ENCODE measurements around the gene PDCD1.

Gene PDCD1

DNA sequence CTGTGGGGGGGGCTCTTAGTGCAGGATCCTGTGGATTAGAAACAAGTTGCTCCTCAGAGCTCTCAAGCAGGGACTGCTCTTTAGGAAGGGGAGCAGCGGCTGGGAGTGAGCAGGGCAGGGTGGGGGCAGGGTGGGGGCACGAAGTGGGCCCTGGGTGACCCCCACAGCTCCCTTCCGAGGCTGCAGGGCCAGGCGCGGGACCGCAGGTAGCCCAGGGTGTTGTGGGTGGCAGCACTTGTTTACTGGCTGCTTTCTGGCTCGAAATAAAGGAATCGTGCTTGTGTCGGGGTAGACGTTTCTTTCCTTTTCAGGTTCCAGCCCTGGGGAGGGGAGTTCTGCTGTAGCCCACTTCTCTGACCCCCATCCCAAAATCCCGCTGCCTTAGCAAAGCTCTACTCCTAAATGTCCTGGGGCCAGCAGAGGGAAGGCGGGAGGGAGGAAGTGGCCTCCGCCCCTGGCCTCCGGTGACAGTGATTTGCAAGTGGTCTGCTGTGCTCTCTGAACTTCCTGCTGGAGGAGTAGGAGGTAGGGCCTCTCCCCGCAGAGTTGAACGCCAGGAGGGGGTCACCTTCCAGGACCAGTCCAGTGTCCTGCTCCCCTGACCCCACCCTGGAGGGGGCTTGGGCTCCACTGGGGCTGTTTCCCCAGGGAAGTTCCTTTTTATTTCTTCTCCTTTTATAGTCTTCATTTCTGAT lies 41.4 kb downstream of the PDCD1 start:
- ChIA-PET CTCF (interaction anchor here (0.7 to 1.5 kb wide), 3 partner anchors 13 to 62 kb away, joined by 3 to 5 read pairs (median 4); no protein-coding TSS in a partner anchor), POLR2A (interaction anchor here (0.7 kb wide), 1 partner anchor 13 kb away, joined by 3 read pairs; no protein-coding TSS in a partner anchor)
- peak; percentile 50 for DNase-seq (ENCODE audit: extremely low spot score)
- TF ChIP-seq CTCF (IDR thresholded peaks at IDR 0.05; ENCODE audit: control extremely low read depth, extremely low read depth, low read depth, missing control alignments) = no peak

DNA sequence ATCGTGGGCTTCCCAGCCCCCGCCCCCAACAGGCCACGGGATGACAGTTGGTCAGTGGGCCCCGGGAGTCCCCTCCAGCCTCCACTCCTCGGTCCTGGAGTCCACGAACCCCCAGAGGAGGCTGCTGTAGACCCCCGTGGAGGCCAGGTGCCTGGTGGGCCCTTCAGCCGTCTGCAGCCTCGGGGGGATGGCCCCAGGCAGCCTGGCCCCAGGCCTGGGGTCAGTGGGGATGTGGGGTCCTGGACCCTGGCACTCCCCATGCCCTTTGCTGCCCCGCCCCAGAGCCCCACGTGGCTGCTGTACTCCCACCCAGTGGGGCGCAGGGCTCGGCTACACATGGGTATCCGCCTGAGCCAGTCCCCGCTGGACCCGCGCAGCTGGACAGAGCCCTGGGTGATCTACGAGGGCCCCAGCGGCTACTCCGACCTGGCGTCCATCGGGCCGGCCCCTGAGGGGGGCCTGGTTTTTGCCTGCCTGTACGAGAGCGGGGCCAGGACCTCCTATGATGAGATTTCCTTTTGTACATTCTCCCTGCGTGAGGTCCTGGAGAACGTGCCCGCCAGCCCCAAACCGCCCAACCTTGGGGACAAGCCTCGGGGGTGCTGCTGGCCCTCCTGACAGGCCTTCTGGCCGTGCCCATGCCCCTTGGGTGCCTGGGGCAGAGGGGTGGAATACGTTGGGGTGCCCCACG lies 42.1 kb downstream of the PDCD1 start:
- CTCF ChIA-PET = interaction anchor here (1.2 to 1.5 kb wide), 2 partner anchors 12 to 63 kb away, joined by 4 to 5 read pairs; no protein-coding TSS in a partner anchor
- POLR2A ChIA-PET = no interaction called here
- TF ChIP-seq CTCF (IDR thresholded peaks at IDR 0.05; ENCODE audit: control extremely low read depth, extremely low read depth, low read depth, missing control alignments) = no peak
- no peak for DNase-seq (ENCODE audit: extremely low spot score)

DNA sequence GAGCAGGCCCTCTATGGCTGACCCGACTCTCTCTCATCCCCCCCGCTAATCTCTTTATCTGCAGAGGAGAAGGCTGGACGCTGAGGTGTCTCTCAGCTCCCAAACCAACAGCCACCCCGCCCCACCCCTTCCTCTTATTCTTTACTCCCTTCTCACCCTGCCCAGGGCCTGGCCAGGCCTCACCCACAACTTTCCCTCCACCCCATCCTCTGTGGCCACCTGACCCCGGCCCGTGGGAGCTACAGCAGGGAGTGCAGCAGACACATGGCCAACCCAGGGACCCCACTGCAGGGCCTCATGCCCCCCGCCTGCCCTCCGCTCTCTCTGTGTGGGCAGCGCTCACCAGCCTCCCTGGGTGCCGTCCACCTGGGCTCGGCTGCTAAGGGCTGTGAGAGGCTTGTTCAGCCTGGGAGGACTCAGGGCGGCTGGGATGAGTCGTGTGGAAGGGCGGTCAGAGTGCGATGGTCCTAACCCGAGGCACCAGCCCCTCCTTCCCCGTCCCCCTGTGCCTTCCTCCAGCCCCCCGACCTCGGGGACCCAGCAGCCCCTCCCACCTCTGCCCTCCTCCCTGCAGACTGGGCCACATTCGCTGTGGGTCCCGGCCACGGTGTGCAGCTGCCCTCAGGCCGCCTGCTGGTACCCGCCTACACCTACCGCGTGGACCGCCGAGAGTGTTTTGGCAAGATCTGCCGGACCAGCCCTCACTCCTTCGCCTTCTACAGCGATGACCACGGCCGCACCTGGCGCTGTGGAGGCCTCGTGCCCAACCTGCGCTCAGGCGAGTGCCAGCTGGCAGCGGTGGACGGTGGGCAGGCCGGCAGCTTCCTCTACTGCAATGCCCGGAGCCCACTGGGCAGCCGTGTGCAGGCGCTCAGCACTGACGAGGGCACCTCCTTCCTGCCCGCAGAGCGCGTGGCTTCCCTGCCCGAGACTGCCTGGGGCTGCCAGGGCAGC lies 42.9 kb downstream of the PDCD1 start:
- ChIA-PET POLR2A (no interaction called here), CTCF (no interaction called here)
- no peak for TF ChIP-seq CTCF (IDR thresholded peaks at IDR 0.05; ENCODE audit: control extremely low read depth, extremely low read depth, low read depth, missing control alignments)
- peak; percentile 15 for DNase-seq (ENCODE audit: extremely low spot score)

DNA sequence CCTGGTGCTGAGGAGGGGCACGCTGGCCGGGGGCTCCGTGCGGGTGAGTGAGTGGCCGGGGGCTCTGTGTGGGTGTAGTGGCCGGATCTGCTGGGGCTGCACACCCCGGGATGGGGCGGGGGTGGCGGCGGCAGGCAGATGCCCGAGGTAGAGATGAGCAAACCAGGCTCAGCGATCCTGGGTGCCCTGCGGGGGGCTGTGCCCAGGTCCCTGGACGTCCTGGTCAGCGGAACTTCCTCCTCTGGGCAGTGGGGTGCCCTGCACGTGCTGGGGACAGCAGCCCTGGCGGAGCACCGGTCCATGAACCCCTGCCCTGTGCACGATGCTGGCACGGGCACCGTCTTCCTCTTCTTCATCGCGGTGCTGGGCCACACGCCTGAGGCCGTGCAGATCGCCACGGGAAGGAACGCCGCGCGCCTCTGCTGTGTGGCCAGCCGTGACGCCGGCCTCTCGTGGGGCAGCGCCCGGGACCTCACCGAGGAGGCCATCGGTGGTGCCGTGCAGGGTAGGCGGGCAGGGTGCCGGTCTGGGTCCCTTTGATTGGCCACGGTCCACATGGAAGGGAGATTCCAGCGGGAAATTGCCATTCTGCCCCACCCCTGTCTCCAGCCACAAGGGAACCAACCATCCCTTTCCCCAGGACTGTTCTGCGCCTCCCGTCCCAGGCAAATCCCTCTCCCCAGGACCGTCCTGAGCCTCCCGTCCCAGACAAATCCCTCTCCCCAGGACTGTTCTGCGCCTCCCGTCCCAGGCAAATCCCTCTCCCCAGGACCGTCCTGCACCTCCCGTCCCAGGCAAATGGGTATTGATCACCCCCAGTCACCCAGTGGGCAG lies 43.8 kb downstream of the PDCD1 start:
- peak; percentile 17 for DNase-seq (ENCODE audit: extremely low spot score)

GRCh38 chr2:241814393-241814642 lies 44.4 kb downstream of the PDCD1 start:
- ChIA-PET POLR2A (interaction anchor here (0.5 to 1.4 kb wide), 4 partner anchors 29 to 642 kb away, joined by 4 to 7 read pairs (median 4); partner anchors contain the start of gene PDCD1), CTCF (interaction anchor here (0.7 to 1.4 kb wide), 2 partner anchors 21 to 36 kb away, joined by 3 to 4 read pairs; no protein-coding TSS in a partner anchor)
- peak; percentile 18 for DNase-seq (ENCODE audit: extremely low spot score)
- no peak for TF ChIP-seq CTCF (IDR thresholded peaks at IDR 0.05; ENCODE audit: control extremely low read depth, extremely low read depth, low read depth, missing control alignments)

More for the DNA sequence above, 43.8 kb downstream of the PDCD1 start:
- ChIA-PET CTCF (no interaction called here), POLR2A (interaction anchor here (0.5 to 1.1 kb wide), 2 partner anchors 44 to 642 kb away, joined by 5 to 7 read pairs; partner anchors contain the start of gene PDCD1)
- no peak for TF ChIP-seq CTCF (IDR thresholded peaks at IDR 0.05; ENCODE audit: control extremely low read depth, extremely low read depth, low read depth, missing control alignments)

Data from GM10248 (cell line).